Body of pancreas (tissue), 4 donors: ENCODE results near the gene SLC12A6. TPM values are rescaled to one million over a fixed set of nuclear protein-coding genes. Genes with fewer than 3 reads are reported as not detected.

ENCODE experiments used
- ATAC-seq: fragments of 150-250 bp; one replicate; pipeline ENCODE4 v1.9.1; 2016
- DNase-seq, 4 donors: peaks; one replicate each; pipeline ENCODE4 v3.0.0-alpha.2; 2019
- H3K27ac ChIP-seq, 4 donors: fragments of 200-600 bp; sonication (generic); 1 replicate in 3 of 4; 2 replicates in 1 of 4; pipeline versions ENCODE4 v1.5.1 to v1.6.1; 2016 to 2019; ENCODE audit warnings: mild to moderate bottlenecking in 1 of 4, mixed read lengths in 1 of 4, moderate library complexity in 1 of 4
- H3K27me3 ChIP-seq, 2 donors: fragments of 200-600 bp; sonication (generic); one replicate each; pipeline ENCODE4 v1.6.0; 2016; ENCODE audit warnings: mild to moderate bottlenecking in 1 of 2
- H3K36me3 ChIP-seq, 2 donors: fragments of 200-600 bp; sonication (generic); replicated peaks in 1 of 2; 2 replicates each; pipeline ENCODE4 v1.5.1; 2016; ENCODE audit warnings: low read depth in 2 of 2; ENCODE audit not compliant: insufficient read depth in 1 of 2
- H3K4me1 ChIP-seq: fragments of 200-600 bp; sonication (generic); one replicate; pipeline ENCODE4 v1.6.0; 2016
- H3K4me3 ChIP-seq, 2 donors: fragments of 200-600 bp; sonication (generic); 1 replicate in 1 of 2; 2 replicates in 1 of 2; pipeline ENCODE4 v1.5.1; 2016 to 2019
- H3K9me3 ChIP-seq, 3 donors: fragments of 200-600 bp; sonication (generic); 1 replicate in 2 of 3; 2 replicates in 1 of 3; pipeline ENCODE4 v1.5.1; 2016
- CTCF ChIP-seq, 7 experiments: fragments of 450-650 bp in 4 of 7; fragments of 200-600 bp in 3 of 7; sonication (generic) in 3 of 7; IDR thresholded peaks; one replicate each; pipeline ENCODE4 v1.5.1; 2016 to 2019; ENCODE audit warnings: antibody characterized with exemption in 7 of 7
- POLR2A ChIP-seq, 3 donors: fragments of 450-650 bp; IDR thresholded peaks; one replicate each; pipeline ENCODE4 v1.6.1; 2016; ENCODE audit warnings: antibody characterized with exemption in 3 of 3, mild to moderate bottlenecking in 2 of 3
- WGBS, 2 donors: methylation state at CpG; one replicate each; pipeline ENCODE4 v1.1.5; 2017; 5-methylcytosine and 5-hydroxymethylcytosine counted together
- intact Hi-C: fragments of 100-400 bp; cut with DNase I; formaldehyde crosslinking; loops from one replicate; pipeline ENCODE4 v1.15.1; 2023
- total RNA-seq, 2 donors: library from RNA; depleted of rRNA; stranded (reverse); fragments of >200 nt; gene quantifications; one replicate each; pipeline ENCODE4 v1.1.0, GENCODE V29; 2016

The SLC12A6 gene
- total RNA-seq, 2 donors from 2014 or later, result 15.0 to 16.2 TPM

- no peak overlapping the region for H3K27ac ChIP-seq
- TF ChIP-seq POLR2A (IDR thresholded peaks at IDR 0.05), result no peak
- TF ChIP-seq CTCF (IDR thresholded peaks at IDR 0.05), result no peak
- DNase-seq, result no peak
- no peaks in the 10 kb centered on the region for H3K9me3 ChIP-seq
- intact Hi-C loops, result no loop called here
- 87 to 91% methylated on average over 1 of the region's 1 CpG for WGBS, 2 donors
- H3K4me3 ChIP-seq, result no peak overlapping the region
- no peak for ATAC-seq
- H3K36me3 ChIP-seq, result no peaks in the 10 kb centered on the region
- H3K27me3 ChIP-seq, result no peaks in the 10 kb centered on the region
- H3K4me1 ChIP-seq, result no peaks in the 10 kb centered on the region
Measured at GRCh38 chr15:34324933-34325332, 12.6 kb downstream of the SLC12A6 start.

GRCh38 chr15:34323217-34323616 is 14.4 kb downstream of the SLC12A6 start:
- Histone ChIP-seq H3K4me3 (no peak overlapping the region), H3K4me1 (peaks cover 1% of the 10 kb centered on the region), H3K27me3 (no peaks in the 10 kb centered on the region), H3K36me3 (no peaks in the 10 kb centered on the region), H3K27ac (no peak overlapping the region), H3K9me3 (no peaks in the 10 kb centered on the region)
- ATAC-seq, result no peak
- no peak for DNase-seq
- 94 to 96% methylated on average over 10 of the region's 10 CpGs for whole genome bisulfite sequencing, 2 donors
- TF ChIP-seq CTCF (IDR thresholded peaks at IDR 0.05) (no peak), POLR2A (IDR thresholded peaks at IDR 0.05) (no peak)
- intact Hi-C loops, result no loop called here

GRCh38 chr15:34318277-34319079 is 19.1 kb downstream of the SLC12A6 start:
- peak; percentile 94 for ATAC-seq
- Histone ChIP-seq H3K9me3 (no peaks in the 10 kb centered on the region), H3K4me3 (peak overlapping the region; percentile 8 to 20), H3K27ac (peak overlapping the region in 3 of 4 donors; percentile 35 to 69 (median 59)), H3K27me3 (no peaks in the 10 kb centered on the region), H3K4me1 (peaks cover 9% of the 10 kb centered on the region), H3K36me3 (no peaks in the 10 kb centered on the region)
- DNase-seq, result peak; percentile 49 to 76 (median 67)
- WGBS, 2 donors, result 2 to 3% methylated on average over 10 of the region's 10 CpGs
- intact Hi-C loops, result no loop called here
- TF ChIP-seq POLR2A (IDR thresholded peaks at IDR 0.05), result peak in 2 of 3 donors; percentile 62 to 63
- no peak for TF ChIP-seq CTCF (IDR thresholded peaks at IDR 0.05)

GRCh38 chr15:34314491-34315490 is 22.8 kb downstream of the SLC12A6 start:
- Histone ChIP-seq H3K4me1 (peaks cover 9% of the 10 kb centered on the region), H3K36me3 (no peaks in the 10 kb centered on the region), H3K27ac (no peak overlapping the region), H3K27me3 (no peaks in the 10 kb centered on the region), H3K4me3 (no peak overlapping the region), H3K9me3 (no peaks in the 10 kb centered on the region)
- ATAC-seq, result no peak
- DNase-seq, result no peak
- WGBS, 2 donors, result 66 to 83% methylated on average over 3 of the region's 3 CpGs
- no peak for TF ChIP-seq POLR2A (IDR thresholded peaks at IDR 0.05)
- TF ChIP-seq CTCF (IDR thresholded peaks at IDR 0.05), result no peak
- intact Hi-C loops, result no loop called here
